HepG2 (cell line): ENCODE data around the gene CHST11. TPM values are rescaled to one million over a fixed set of nuclear protein-coding genes. Genes with fewer than 3 reads are reported as not detected.
"Not testable (repeated sequence)": the region's sequence is repeated elsewhere in the genome, so short reads cannot be mapped to it uniquely, and the experiment has no call there.

ENCODE experiments used
- ATAC-seq: fragments of 200-7000 bp; cut with Tn5 transposase; 3 replicates; pipeline ENCODE4 v1.9.1; 2020; ENCODE audit warnings: mild to moderate bottlenecking, moderate library complexity
- BruUV-seq: library from RNA; stranded (reverse); fragments of 400-500 nt; replicated peaks from 2 replicates; lab custom pipeline; 2021; lab: Mats Ljungman, UMichigan
- CTCF ChIA-PET: fragments of 300-600 bp; formaldehyde crosslinking; extraction: SDS; loops from one replicate; lab custom pipeline; 2021; ENCODE audit warnings: low total read pairs, inconsistent platforms, low intra/inter-chr PET ratio; lab: Yijun Ruan, JAX
- POLR2A ChIA-PET: fragments of 350-600 bp; sonication (Branson Sonifier 250); formaldehyde crosslinking; loops from one replicate; lab custom pipeline; 2020; ENCODE audit warnings: antibody characterized with exemption, inconsistent platforms; lab: Yijun Ruan, JAX
- DNase-seq: peaks from one replicate; pipeline ENCODE4 v3.0.0-alpha.2; 2015; ENCODE audit warnings: low spot score
- FAIRE-seq: peaks from 3 replicates; lab custom pipeline; 2011; peaks lifted over from hg19 to GRCh38; lab: Jason Lieb, UNC
- H2AFZ ChIP-seq: one replicate; pipeline ENCODE4 v1.6.1; 2011; ENCODE audit warnings: low read length, inconsistent platforms
- H3K27ac ChIP-seq: fragments of 300-600 bp; 3 replicates; pipeline ENCODE4 v1.8.0; 2011; ENCODE audit warnings: mixed run types, mild to moderate bottlenecking, mixed read lengths, low read length, inconsistent platforms; ENCODE audit not compliant: insufficient read depth; ENCODE audit errors: extremely low read length
- H3K27me3 ChIP-seq, 2 experiments: fragments of 200-600 bp in 1 of 2; 2 replicates in 1 of 2; 3 replicates in 1 of 2; pipeline versions ENCODE4 v1.6.0 to v1.8.0; 2011; ENCODE audit warnings: low read length in 2 of 2, mild to moderate bottlenecking in 2 of 2, moderate library complexity in 2 of 2, inconsistent platforms in 1 of 2; ENCODE audit not compliant: insufficient read depth in 2 of 2, control insufficient read depth in 1 of 2
- H3K36me3 ChIP-seq, 2 experiments: fragments of 200-600 bp in 1 of 2; replicated peaks in 1 of 2; 2 replicates in 1 of 2; 3 replicates in 1 of 2; pipeline versions ENCODE4 v1.5.1 to v1.8.0; 2011; ENCODE audit warnings: low read length in 2 of 2, inconsistent platforms in 1 of 2; ENCODE audit not compliant: insufficient read depth in 2 of 2, control insufficient read depth in 1 of 2
- H3K4me1 ChIP-seq: 2 replicates; pipeline ENCODE4 v1.5.1; 2012; ENCODE audit warnings: low read length, inconsistent platforms; ENCODE audit not compliant: insufficient read depth
- H3K4me2 ChIP-seq: 2 replicates; pipeline ENCODE4 v1.6.0; 2011; ENCODE audit warnings: low read depth, low read length, inconsistent platforms
- H3K4me3 ChIP-seq, 3 experiments: fragments of 200-600 bp in 1 of 3; sonication (generic), shearing (Covaris generic) in 1 of 3; replicated peaks in 1 of 3; 2 replicates each; pipeline ENCODE4 v1.5.1; 2011 to 2016; ENCODE audit warnings: low read length in 3 of 3, inconsistent platforms in 2 of 3, low read depth in 2 of 3, mild to moderate bottlenecking in 2 of 3, control low read depth in 1 of 3, mixed read lengths in 1 of 3; ENCODE audit not compliant: insufficient read depth in 1 of 3
- H3K79me2 ChIP-seq: one replicate; pipeline ENCODE4 v1.6.1; 2011; ENCODE audit warnings: low read length, inconsistent platforms; ENCODE audit not compliant: insufficient read depth
- H3K9ac ChIP-seq: 2 replicates; pipeline ENCODE4 v1.6.0; 2011; ENCODE audit warnings: mild to moderate bottlenecking, low read depth, low read length, inconsistent platforms; ENCODE audit not compliant: insufficient read depth
- H3K9me3 ChIP-seq: 2 replicates; pipeline ENCODE4 v1.5.1; 2012; ENCODE audit warnings: mild to moderate bottlenecking, low read length
- H4K20me1 ChIP-seq: 2 replicates; pipeline ENCODE4 v1.6.0; 2011; ENCODE audit warnings: inconsistent platforms, mild to moderate bottlenecking, low read length, moderate library complexity; ENCODE audit not compliant: insufficient read depth
- KLF11 ChIP-seq: IDR thresholded peaks from 2 replicates; pipeline ENCODE4 v1.6.1; 2016; ENCODE audit warnings: missing compliant biosample characterization
- ZNF629 ChIP-seq: sonication (generic); formaldehyde crosslinking; conservative IDR thresholded peaks from 2 replicates; pipeline ENCODE4 v1.5.0; 2020; ENCODE audit warnings: missing genetic modification reagents
- WGBS: methylation state at CpG from one replicate; pipeline ENCODE4 v1.1.6; 2017; ENCODE audit warnings: low lambda C conversion rate; 5-methylcytosine and 5-hydroxymethylcytosine counted together
- in situ Hi-C: cut with HindIII; loops from 2 replicates; pipeline ENCODE4 v1.10.0; 2017; ENCODE audit warnings: low pct_unique_long_range_greater_than_20kb; ENCODE audit not compliant: extremely low pct_ligation_motif_present
- intact Hi-C: fragments of 100-400 bp; cut with micrococcal nuclease; formaldehyde crosslinking; loops from one replicate; pipeline ENCODE4 v1.10.0; 2022; ENCODE audit not compliant: unreplicated experiment
- polyA plus RNA-seq, 8 experiments: library from polyadenylated mRNA; depleted of rRNA in 3 of 8; stranded (reverse) in 7 of 8; unstranded in 1 of 8; fragments of >200 nt; fragmentation: Illumina TruSeq in 4 of 8; extraction: Trizol in 4 of 8; gene quantifications; 2 replicates each; pipeline versions ENCODE4 v1.2.1 to v1.2.3, GENCODE V29; 2011 to 2016; ENCODE audit warnings: low read depth in 4 of 8, missing spikeins in 1 of 8, mixed read lengths in 1 of 8; ENCODE audit not compliant: insufficient read depth in 1 of 8
- total RNA-seq, 5 experiments: library from RNA; depleted of rRNA; stranded (reverse); fragments of >200 nt; fragmentation: Illumina TruSeq; extraction: Trizol; gene quantifications; 2 replicates each; pipeline ENCODE4 v1.2.3, GENCODE V29; 2016; ENCODE audit warnings: low read depth in 1 of 5

CHST11 gene
- total and polyA plus RNA-seq, 2 of the 13 experiments (the other 11 are each of a cell fraction or from before 2014, with no cell fraction given), result 0.15 TPM; not detected in 1

DNA sequence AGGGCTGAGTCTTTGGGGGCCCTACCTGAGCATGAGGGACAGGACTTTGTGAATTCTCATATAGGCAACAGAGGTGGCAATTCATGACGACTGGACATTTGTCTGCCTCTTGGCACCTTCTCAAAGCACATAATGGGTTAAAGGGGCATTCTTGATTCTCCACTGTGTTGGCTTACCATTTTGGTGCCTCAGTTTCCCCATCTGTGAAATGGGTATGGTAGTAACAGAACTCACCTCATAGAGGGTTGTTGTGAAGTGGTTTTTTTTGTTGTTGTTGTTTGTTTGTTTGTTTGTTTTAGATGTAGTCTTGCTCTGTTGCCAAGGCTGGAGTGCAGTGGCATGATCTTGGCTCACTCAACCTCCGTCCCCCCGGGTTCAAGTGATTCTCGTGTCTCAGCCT lies 106.0 kb downstream of the CHST11 start:
- ATAC-seq (no peak), DNase-seq (no peak), FAIRE-seq (no peak)
- WGBS, result 0% methylated on average over 4 of the region's 4 CpGs
- ChIA-PET POLR2A (no interaction called here), CTCF (no interaction called here)
- intact Hi-C loops, result no loop called here
- in situ Hi-C loops, result no loop called here
- Histone ChIP-seq H3K79me2 (no peaks in the 10 kb centered on the region), H2AFZ (no peak overlapping the region), H4K20me1 (no peaks in the 10 kb centered on the region), H3K9ac (no peak overlapping the region), H3K27ac (no peak overlapping the region), H3K4me1 (no peaks in the 10 kb centered on the region), H3K4me2 (no peak overlapping the region), H3K27me3 (peaks cover 0 to 13% of the 10 kb centered on the region in 2 experiments; a peak in 2 of 5 replicates), H3K9me3 (no peaks in the 10 kb centered on the region), H3K36me3 (no peaks in the 10 kb centered on the region), H3K4me3 (no peak overlapping the region)
- TF ChIP-seq KLF11 (no peak), ZNF629 (CRISPR knock-in tag) (peak; percentile 46; the same call in 1 of the 2 replicates)
- BruUV-seq, result no TSS peak

DNA sequence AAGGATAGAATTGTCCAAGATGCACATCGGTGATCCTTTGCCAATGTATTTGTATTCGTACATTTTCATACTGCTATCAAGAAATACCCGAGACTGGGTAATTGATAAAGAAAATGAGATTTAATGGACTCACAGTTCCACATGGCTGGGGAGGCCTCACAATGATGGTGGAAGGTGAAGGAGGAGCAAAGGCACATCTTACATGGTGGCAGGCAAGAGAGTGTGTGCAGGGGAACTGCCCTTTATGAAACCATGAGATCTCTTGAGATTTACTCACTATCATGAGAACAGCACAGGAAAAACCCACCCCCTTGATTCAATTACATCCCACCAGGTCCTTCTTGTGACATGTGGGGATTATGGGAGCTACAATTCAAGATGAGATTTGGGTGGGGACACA lies 107.9 kb downstream of the CHST11 start:
- ATAC-seq, intact Hi-C loops, H3K36me3 ChIP-seq, H3K79me2 ChIP-seq, H3K4me1 ChIP-seq, H3K4me2 ChIP-seq, DNase-seq, CTCF ChIA-PET, in situ Hi-C loops, H3K27ac ChIP-seq, H2AFZ ChIP-seq, FAIRE-seq, POLR2A ChIA-PET, H3K9ac ChIP-seq, H3K4me3 ChIP-seq, BruUV-seq, H3K9me3 ChIP-seq, H4K20me1 ChIP-seq: not testable (repeated sequence)
- H3K27me3 ChIP-seq, result peaks cover 0 to 13% of the 10 kb centered on the region in 2 experiments; a peak in 2 of 5 replicates
- 62% methylated on average over 3 of the region's 3 CpGs for WGBS
